Activated CD8-positive, alpha-beta T cell treated with anti-CD3 and anti-CD28 coated beads, Interleukin-2, amount 10 ng/mL, durations not matched to agents 7 days and 5 days (primary cell): ENCODE results near the gene RMND1. TPM values are rescaled to one million over a fixed set of nuclear protein-coding genes. Genes with fewer than 3 reads are reported as not detected.
A peak's percentile ranks its signal among the peaks of the same experiment; 100 is the strongest.

Experiments used
- ATAC-seq: fragments of 150-1000 bp; cut with Tn5 transposase; one replicate; pipeline ENCODE4 v1.10.0; 2021; ENCODE audit warnings: moderate library complexity
- CTCF ChIA-PET: fragments of 350-600 bp; sonication (Branson Sonifier 250); formaldehyde crosslinking; loops from one replicate; lab custom pipeline; 2021; ENCODE audit warnings: antibody characterized with exemption; lab: Charles Lee
- POLR2A ChIA-PET: fragments of 350-600 bp; sonication (Branson Sonifier 250); formaldehyde crosslinking; loops from one replicate; lab custom pipeline; 2021; ENCODE audit warnings: antibody characterized with exemption; lab: Charles Lee
- DNase-seq: peaks from one replicate; pipeline ENCODE4 v3.0.0-alpha.2; 2020
- H3K27ac Mint-ChIP-seq: one replicate; pipeline ENCODE4 v1.8.0; 2021; ENCODE audit warnings: mild to moderate bottlenecking, mixed read lengths
- H3K27me3 Mint-ChIP-seq: one replicate; pipeline ENCODE4 v1.8.0; 2021; ENCODE audit warnings: low read depth, mixed read lengths
- H3K36me3 Mint-ChIP-seq: one replicate; pipeline ENCODE4 v1.8.0; 2021; ENCODE audit warnings: low read depth, mixed read lengths
- H3K4me1 Mint-ChIP-seq: one replicate; pipeline ENCODE4 v1.8.0; 2021; ENCODE audit warnings: low read depth, mixed read lengths
- H3K4me3 Mint-ChIP-seq: one replicate; pipeline ENCODE4 v1.8.0; 2021; ENCODE audit warnings: mild to moderate bottlenecking, mixed read lengths
- H3K9me3 Mint-ChIP-seq: one replicate; pipeline ENCODE4 v1.8.0; 2022; ENCODE audit warnings: mixed read lengths; ENCODE audit not compliant: insufficient read depth
- total RNA-seq, 2 experiments: library from RNA; stranded (reverse); gene quantifications; one replicate each; pipeline ENCODE4 v1.2.3, GENCODE V29; 2021

RMND1 gene
- total RNA-seq: 10 to 100 TPM; 18.6 to 19.2 TPM

GRCh38 chr6:151451950-151452749 is at the start of gene RMND1:
Gene RMND1, minus strand, starts transcription at chr6:151452126. Its CDS starts 6,315 bp downstream, at chr6:151445811.
- CTCF ChIA-PET: interaction anchor here (0.6 to 2.1 kb wide), 11 partner anchors 10 to 368 kb away, joined by 3 to 12 read pairs (median 4); no protein-coding TSS in a partner anchor
- H3K36me3 Mint-ChIP-seq: peaks cover 13% of the 10 kb centered on the region
- ATAC-seq: peak; percentile 98
- peak within 1 kb of the TSS; percentile 94 for H3K27ac Mint-ChIP-seq
- POLR2A ChIA-PET: interaction anchor here (0.7 to 2.0 kb wide), 11 partner anchors 12 to 678 kb away, joined by 3 to 13 read pairs (median 4); partner anchors contain the start of gene ZBTB2
- H3K9me3 Mint-ChIP-seq: no peaks in the 10 kb centered on the region
- H3K4me3 Mint-ChIP-seq: peak within 1 kb of the TSS; percentile 99
- peaks cover 26% of the 10 kb centered on the region for H3K4me1 Mint-ChIP-seq
- H3K27me3 Mint-ChIP-seq: no peaks in the 10 kb centered on the region
- DNase-seq: peak; percentile 100

- ATAC-seq (no peak), DNase-seq (no peak)
- Mint-ChIP-seq H3K27me3 (peaks cover 35% of the 10 kb centered on the region), H3K27ac (no peak overlapping the region), H3K36me3 (no peaks in the 10 kb centered on the region), H3K4me1 (peaks cover 7% of the 10 kb centered on the region), H3K4me3 (no peak overlapping the region), H3K9me3 (no peaks in the 10 kb centered on the region)
- ChIA-PET CTCF (no interaction called here), POLR2A (no interaction called here)
Observed at GRCh38 chr6:151499551-151499950, 47.6 kb upstream of the RMND1 start.

GRCh38 chr6:151498327-151498726 is 46.4 kb upstream of the RMND1 start:
- no peaks in the 10 kb centered on the region for H3K36me3 Mint-ChIP-seq
- no peak overlapping the region for H3K4me3 Mint-ChIP-seq
- H3K9me3 Mint-ChIP-seq: no peaks in the 10 kb centered on the region
- no peak overlapping the region for H3K27ac Mint-ChIP-seq
- no peak for DNase-seq
- POLR2A ChIA-PET: no interaction called here
- no peak for ATAC-seq
- CTCF ChIA-PET: no interaction called here
- H3K27me3 Mint-ChIP-seq: peaks cover 42% of the 10 kb centered on the region
- peaks cover 13% of the 10 kb centered on the region for H3K4me1 Mint-ChIP-seq

GRCh38 chr6:151497905-151498304 is 46.0 kb upstream of the RMND1 start:
- Mint-ChIP-seq H3K4me3 (no peak overlapping the region), H3K27ac (no peak overlapping the region), H3K9me3 (no peaks in the 10 kb centered on the region), H3K36me3 (no peaks in the 10 kb centered on the region), H3K27me3 (peaks cover 46% of the 10 kb centered on the region), H3K4me1 (peaks cover 16% of the 10 kb centered on the region)
- no peak for ATAC-seq
- ChIA-PET POLR2A (no interaction called here), CTCF (no interaction called here)
- DNase-seq: no peak

GRCh38 chr6:151495380-151495779 is 43.5 kb upstream of the RMND1 start:
- H3K36me3 Mint-ChIP-seq: no peaks in the 10 kb centered on the region
- CTCF ChIA-PET: no interaction called here
- peaks cover 56% of the 10 kb centered on the region for H3K27me3 Mint-ChIP-seq
- ATAC-seq: no peak
- no peaks in the 10 kb centered on the region for H3K9me3 Mint-ChIP-seq
- no peak for DNase-seq
- POLR2A ChIA-PET: no interaction called here
- H3K4me3 Mint-ChIP-seq: no peak overlapping the region
- peaks cover 16% of the 10 kb centered on the region for H3K4me1 Mint-ChIP-seq
- H3K27ac Mint-ChIP-seq: no peak overlapping the region

GRCh38 chr6:151494936-151495320 is 43.0 kb upstream of the RMND1 start:
- Mint-ChIP-seq H3K36me3 (no peaks in the 10 kb centered on the region), H3K4me1 (peaks cover 16% of the 10 kb centered on the region), H3K4me3 (peak overlapping the region; percentile 69), H3K9me3 (no peaks in the 10 kb centered on the region), H3K27me3 (peaks cover 53% of the 10 kb centered on the region), H3K27ac (no peak overlapping the region)
- no peak for ATAC-seq
- CTCF ChIA-PET: no interaction called here
- POLR2A ChIA-PET: no interaction called here
- DNase-seq: no peak

- H3K4me3 Mint-ChIP-seq: peak overlapping the region; percentile 69
- ATAC-seq: peak; percentile 51
- POLR2A ChIA-PET: no interaction called here
- no peaks in the 10 kb centered on the region for H3K36me3 Mint-ChIP-seq
- H3K27ac Mint-ChIP-seq: no peak overlapping the region
- CTCF ChIA-PET: no interaction called here
- H3K4me1 Mint-ChIP-seq: peaks cover 16% of the 10 kb centered on the region
- DNase-seq: peak; percentile 42
- H3K9me3 Mint-ChIP-seq: no peaks in the 10 kb centered on the region
- H3K27me3 Mint-ChIP-seq: peaks cover 49% of the 10 kb centered on the region
Observed at GRCh38 chr6:151494235-151494935, 42.5 kb upstream of the RMND1 start.

- no peaks in the 10 kb centered on the region for H3K36me3 Mint-ChIP-seq
- ATAC-seq (peak; percentile 67), DNase-seq (peak; percentile 25)
- H3K4me1 Mint-ChIP-seq: peaks cover 16% of the 10 kb centered on the region
- no peak within 1 kb of the TSS for H3K27ac Mint-ChIP-seq
- POLR2A ChIA-PET: no interaction called here
- CTCF ChIA-PET: no interaction called here
- peaks cover 53% of the 10 kb centered on the region for H3K27me3 Mint-ChIP-seq
- no peaks in the 10 kb centered on the region for H3K9me3 Mint-ChIP-seq
- peak within 1 kb of the TSS; percentile 69 for H3K4me3 Mint-ChIP-seq
Observed at GRCh38 chr6:151493804-151494234, 41.9 kb upstream of the RMND1 start, which contains the start of gene CCDC170. Gene CCDC170, plus strand, starts transcription at chr6:151494017. Its CDS starts 112 bp downstream, at chr6:151494129.

- H3K4me3 Mint-ChIP-seq: peak overlapping the region; percentile 53
- CTCF ChIA-PET: no interaction called here
- H3K27me3 Mint-ChIP-seq: peaks cover 53% of the 10 kb centered on the region
- H3K36me3 Mint-ChIP-seq: no peaks in the 10 kb centered on the region
- peaks cover 13% of the 10 kb centered on the region for H3K4me1 Mint-ChIP-seq
- ATAC-seq (peak; percentile 35), DNase-seq (no peak)
- H3K27ac Mint-ChIP-seq: no peak overlapping the region
- no peaks in the 10 kb centered on the region for H3K9me3 Mint-ChIP-seq
- POLR2A ChIA-PET: no interaction called here
Observed at GRCh38 chr6:151493161-151493803, 41.4 kb upstream of the RMND1 start.

- ATAC-seq: no peak
- no peaks in the 10 kb centered on the region for H3K36me3 Mint-ChIP-seq
- H3K27me3 Mint-ChIP-seq: peaks cover 41% of the 10 kb centered on the region
- DNase-seq: no peak
- ChIA-PET POLR2A (no interaction called here), CTCF (no interaction called here)
- H3K9me3 Mint-ChIP-seq: no peaks in the 10 kb centered on the region
- H3K4me1 Mint-ChIP-seq: peaks cover 12% of the 10 kb centered on the region
- no peak overlapping the region for H3K4me3 Mint-ChIP-seq
- H3K27ac Mint-ChIP-seq: no peak overlapping the region
Observed at GRCh38 chr6:151490996-151491395, 39.1 kb upstream of the RMND1 start.

GRCh38 chr6:151488226-151488625 is 36.3 kb upstream of the RMND1 start:
- no peak overlapping the region for H3K4me3 Mint-ChIP-seq
- peaks cover 2% of the 10 kb centered on the region for H3K4me1 Mint-ChIP-seq
- ATAC-seq: no peak
- DNase-seq: no peak
- no peak overlapping the region for H3K27ac Mint-ChIP-seq
- ChIA-PET CTCF (no interaction called here), POLR2A (no interaction called here)
- H3K9me3 Mint-ChIP-seq: no peaks in the 10 kb centered on the region
- peaks cover 20% of the 10 kb centered on the region for H3K27me3 Mint-ChIP-seq
- no peaks in the 10 kb centered on the region for H3K36me3 Mint-ChIP-seq
